ENCODE measurements around the gene WNK3.

- TF ChIP-seq CTCF (IDR thresholded peaks at IDR 0.05) = no peak
- TF ChIP-seq POLR2A (IDR thresholded peaks at IDR 0.05) = no peak
Observed at GRCh38 chrX:54166915-54167314, 190.9 kb downstream of the WNK3 start.

Measured in lower leg skin (tissue), 3 donors.